Measurements from ENCODE around the gene GALNT4. TPM values are rescaled to one million over a fixed set of nuclear protein-coding genes. Genes with fewer than 3 reads are reported as not detected.

The GALNT4 gene
- total and polyA plus RNA-seq, 9 of the 15 experiments (the other 6 are each of a cell fraction or from before 2014, with no cell fraction given) = 1.2 to 4.6 (median 3.4) TPM

GRCh38 chr12:89540586-89540985 lies 16.0 kb upstream of the GALNT4 start (continued):
- TF ChIP-seq ZFX (CRISPR knock-in tag; IDR thresholded peaks at IDR 0.05) (peak; percentile 57), SMAD4 (CRISPR knock-in tag; conservative IDR thresholded peaks at IDR 0.05) (peak; percentile 90), ZNF395 (CRISPR knock-in tag; IDR thresholded peaks at IDR 0.05) (0 out of 2 replicates have a peak, but pooled peaks have one; percentile 46), POLR2AphosphoS5 (IDR thresholded peaks at IDR 0.05; ENCODE audit: control insufficient read depth, insufficient read depth, low read depth, low read length) (peak; percentile 85), USF2 (CRISPR knock-in tag; IDR thresholded peaks at IDR 0.05) (no peak), ZNF277 (CRISPR knock-in tag; IDR thresholded peaks at IDR 0.05; ENCODE audit: borderline replicate concordance) (no peak), MEF2D (tag; conservative IDR thresholded peaks at IDR 0.05; ENCODE audit: low read depth) (peak; percentile 74), ZMIZ1 (IDR thresholded peaks at IDR 0.05; ENCODE audit: low read depth in 2 of 2, low read length in 2 of 2) (peak in 1 of 2 experiments; percentile 91; a peak in 2 of 4 replicates), HDAC2 (IDR thresholded peaks at IDR 0.05) (0 out of 2 replicates have a peak, but pooled peaks have one; percentile 48), TBL1XR1 (IDR thresholded peaks at IDR 0.05; ENCODE audit: low read length in 2 of 2) (peak; percentile 65 to 99; a peak in 2 of 4 replicates)
- TF ChIP-seq, protein P1, sequence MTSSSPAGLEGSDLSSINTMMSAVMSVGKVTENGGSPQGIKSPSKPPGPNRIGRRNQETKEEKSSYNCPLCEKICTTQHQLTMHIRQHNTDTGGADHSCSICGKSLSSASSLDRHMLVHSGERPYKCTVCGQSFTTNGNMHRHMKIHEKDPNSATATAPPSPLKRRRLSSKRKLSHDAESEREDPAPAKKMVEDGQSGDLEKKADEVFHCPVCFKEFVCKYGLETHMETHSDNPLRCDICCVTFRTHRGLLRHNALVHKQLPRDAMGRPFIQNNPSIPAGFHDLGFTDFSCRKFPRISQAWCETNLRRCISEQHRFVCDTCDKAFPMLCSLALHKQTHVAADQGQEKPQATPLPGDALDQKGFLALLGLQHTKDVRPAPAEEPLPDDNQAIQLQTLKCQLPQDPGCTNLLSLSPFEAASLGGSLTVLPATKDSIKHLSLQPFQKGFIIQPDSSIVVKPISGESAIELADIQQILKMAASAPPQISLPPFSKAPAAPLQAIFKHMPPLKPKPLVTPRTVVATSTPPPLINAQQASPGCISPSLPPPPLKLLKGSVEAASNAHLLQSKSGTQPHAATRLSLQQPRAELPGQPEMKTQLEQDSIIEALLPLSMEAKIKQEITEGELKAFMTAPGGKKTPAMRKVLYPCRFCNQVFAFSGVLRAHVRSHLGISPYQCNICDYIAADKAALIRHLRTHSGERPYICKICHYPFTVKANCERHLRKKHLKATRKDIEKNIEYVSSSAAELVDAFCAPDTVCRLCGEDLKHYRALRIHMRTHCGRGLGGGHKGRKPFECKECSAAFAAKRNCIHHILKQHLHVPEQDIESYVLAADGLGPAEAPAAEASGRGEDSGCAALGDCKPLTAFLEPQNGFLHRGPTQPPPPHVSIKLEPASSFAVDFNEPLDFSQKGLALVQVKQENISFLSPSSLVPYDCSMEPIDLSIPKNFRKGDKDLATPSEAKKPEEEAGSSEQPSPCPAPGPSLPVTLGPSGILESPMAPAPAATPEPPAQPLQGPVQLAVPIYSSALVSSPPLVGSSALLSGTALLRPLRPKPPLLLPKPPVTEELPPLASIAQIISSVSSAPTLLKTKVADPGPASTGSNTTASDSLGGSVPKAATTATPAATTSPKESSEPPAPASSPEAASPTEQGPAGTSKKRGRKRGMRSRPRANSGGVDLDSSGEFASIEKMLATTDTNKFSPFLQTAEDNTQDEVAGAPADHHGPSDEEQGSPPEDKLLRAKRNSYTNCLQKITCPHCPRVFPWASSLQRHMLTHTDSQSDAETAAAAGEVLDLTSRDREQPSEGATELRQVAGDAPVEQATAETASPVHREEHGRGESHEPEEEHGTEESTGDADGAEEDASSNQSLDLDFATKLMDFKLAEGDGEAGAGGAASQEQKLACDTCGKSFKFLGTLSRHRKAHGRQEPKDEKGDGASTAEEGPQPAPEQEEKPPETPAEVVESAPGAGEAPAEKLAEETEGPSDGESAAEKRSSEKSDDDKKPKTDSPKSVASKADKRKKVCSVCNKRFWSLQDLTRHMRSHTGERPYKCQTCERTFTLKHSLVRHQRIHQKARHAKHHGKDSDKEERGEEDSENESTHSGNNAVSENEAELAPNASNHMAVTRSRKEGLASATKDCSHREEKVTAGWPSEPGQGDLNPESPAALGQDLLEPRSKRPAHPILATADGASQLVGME (CRISPR knock-in tag; IDR thresholded peaks at IDR 0.05) = 0 out of 2 replicates have a peak, but pooled peaks have one; percentile 30
- TF ChIP-seq, protein P2, sequence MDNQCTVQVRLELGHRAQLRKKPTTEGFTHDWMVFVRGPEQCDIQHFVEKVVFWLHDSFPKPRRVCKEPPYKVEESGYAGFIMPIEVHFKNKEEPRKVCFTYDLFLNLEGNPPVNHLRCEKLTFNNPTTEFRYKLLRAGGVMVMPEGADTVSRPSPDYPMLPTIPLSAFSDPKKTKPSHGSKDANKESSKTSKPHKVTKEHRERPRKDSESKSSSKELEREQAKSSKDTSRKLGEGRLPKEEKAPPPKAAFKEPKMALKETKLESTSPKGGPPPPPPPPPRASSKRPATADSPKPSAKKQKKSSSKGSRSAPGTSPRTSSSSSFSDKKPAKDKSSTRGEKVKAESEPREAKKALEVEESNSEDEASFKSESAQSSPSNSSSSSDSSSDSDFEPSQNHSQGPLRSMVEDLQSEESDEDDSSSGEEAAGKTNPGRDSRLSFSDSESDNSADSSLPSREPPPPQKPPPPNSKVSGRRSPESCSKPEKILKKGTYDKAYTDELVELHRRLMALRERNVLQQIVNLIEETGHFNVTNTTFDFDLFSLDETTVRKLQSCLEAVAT (IDR thresholded peaks at IDR 0.05) = no peak
